H1 (cell line): ENCODE data around the gene ELL2.

Experiments used
- CBX5 ChIP-seq: fragments of 300-800, 300-1000 bp; sonication (generic); IDR thresholded peaks from 2 replicates; pipeline ENCODE4 v1.7.1; 2016; ENCODE audit warnings: antibody characterized with exemption, low read length, low read depth
- CHD1 ChIP-seq: IDR thresholded peaks from 2 replicates; pipeline ENCODE4 v1.6.1; 2012; ENCODE audit warnings: low read depth, low read length, improper control_type of control experiment
- CTCF ChIP-seq, 3 experiments: IDR thresholded peaks; 1 replicate in 2 of 3; 2 replicates in 1 of 3; pipeline versions ENCODE4 v1.5.1 to v1.6.1; 2011; ENCODE audit warnings: low read length in 3 of 3, mild to moderate bottlenecking in 3 of 3, inconsistent platforms in 2 of 3, low read depth in 1 of 3, moderate library complexity in 1 of 3; ENCODE audit not compliant: insufficient read depth in 1 of 3; ENCODE audit errors: control extremely low read depth in 1 of 3
- EGR1 ChIP-seq: IDR thresholded peaks from 2 replicates; pipeline ENCODE4 v1.6.1; 2011; ENCODE audit warnings: low read depth, low read length, borderline replicate concordance
- EP300 ChIP-seq, 2 experiments: IDR thresholded peaks; 1 replicate in 1 of 2; 2 replicates in 1 of 2; pipeline ENCODE4 v1.6.1; 2011 to 2012; ENCODE audit warnings: low read depth in 2 of 2, low read length in 2 of 2, mild to moderate bottlenecking in 2 of 2, borderline replicate concordance in 1 of 2, inconsistent platforms in 1 of 2, moderate library complexity in 1 of 2
- HDAC2 ChIP-seq, 2 experiments: fragments of 300-600 bp in 1 of 2; sonication (generic) in 1 of 2; IDR thresholded peaks; 2 replicates each; pipeline ENCODE4 v1.6.1; 2011 to 2012; ENCODE audit warnings: low read depth in 2 of 2, low read length in 2 of 2, mild to moderate bottlenecking in 2 of 2, moderate library complexity in 2 of 2, borderline replicate concordance in 1 of 2, inconsistent platforms in 1 of 2
- RAD21 ChIP-seq, 2 experiments: IDR thresholded peaks in 1 of 2; conservative IDR thresholded peaks in 1 of 2; 2 replicates each; pipeline ENCODE4 v1.6.1; 2011; ENCODE audit warnings: low read depth in 2 of 2, low read length in 2 of 2, improper control_type of control experiment in 1 of 2, inconsistent platforms in 1 of 2, mild to moderate bottlenecking in 1 of 2, moderate library complexity in 1 of 2
- TF ChIP-seq, protein P1 (sequence below): IDR thresholded peaks from 2 replicates; pipeline ENCODE4 v1.6.1; 2012; ENCODE audit warnings: inconsistent platforms
- TF ChIP-seq, protein P2 (sequence below): IDR thresholded peaks from 2 replicates; pipeline ENCODE4 v1.6.1; 2011; ENCODE audit warnings: low read depth, mild to moderate bottlenecking, low read length; ENCODE audit not compliant: insufficient read depth

DNA sequence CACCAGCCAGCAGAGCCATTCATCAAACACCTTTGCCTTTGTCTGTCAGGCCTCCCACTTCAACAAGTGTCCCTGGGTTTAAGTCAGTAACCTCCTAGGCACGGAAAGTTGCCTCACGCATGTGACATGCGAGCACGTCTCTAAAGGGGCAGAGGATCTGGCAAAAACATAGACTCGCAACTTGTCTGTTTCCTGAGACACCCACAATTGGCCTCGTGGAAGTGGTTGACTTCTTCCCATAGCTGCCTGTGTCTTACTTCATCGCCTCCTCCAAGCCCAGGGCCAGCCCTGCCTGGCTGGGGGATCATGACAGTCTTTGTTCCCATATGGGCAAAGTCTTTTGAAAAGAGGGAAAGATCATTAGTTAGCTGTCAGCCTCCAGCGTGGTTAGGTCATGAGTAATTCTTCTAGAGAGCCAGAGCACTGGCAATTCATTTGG lies 103.6 kb downstream of the ELL2 start:
- TF ChIP-seq RAD21 (IDR thresholded peaks at IDR 0.05 in 1 of 2, conservative IDR thresholded peaks at IDR 0.05 in 1 of 2; ENCODE audit: low read depth in 2 of 2, low read length in 2 of 2) (no peak), CBX5 (no peak), EGR1 (no peak), EP300 (IDR thresholded peaks at IDR 0.05; ENCODE audit: borderline replicate concordance in 1 of 2, low read depth in 2 of 2, low read length in 2 of 2) (no peak), HDAC2 (IDR thresholded peaks at IDR 0.05; ENCODE audit: borderline replicate concordance in 1 of 2, low read depth in 2 of 2, low read length in 2 of 2) (no peak), CTCF (IDR thresholded peaks at IDR 0.05; ENCODE audit: control extremely low read depth in 1 of 3, insufficient read depth in 1 of 3, low read depth in 1 of 3, low read length in 3 of 3) (no peak), CHD1 (no peak)
- TF ChIP-seq, protein P1, sequence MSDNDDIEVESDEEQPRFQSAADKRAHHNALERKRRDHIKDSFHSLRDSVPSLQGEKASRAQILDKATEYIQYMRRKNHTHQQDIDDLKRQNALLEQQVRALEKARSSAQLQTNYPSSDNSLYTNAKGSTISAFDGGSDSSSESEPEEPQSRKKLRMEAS: no peak
- TF ChIP-seq, protein P2, sequence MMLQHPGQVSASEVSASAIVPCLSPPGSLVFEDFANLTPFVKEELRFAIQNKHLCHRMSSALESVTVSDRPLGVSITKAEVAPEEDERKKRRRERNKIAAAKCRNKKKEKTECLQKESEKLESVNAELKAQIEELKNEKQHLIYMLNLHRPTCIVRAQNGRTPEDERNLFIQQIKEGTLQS: no peak
